ENCODE data around the gene CACNA2D3. TPM values are rescaled to one million over a fixed set of nuclear protein-coding genes. Genes with fewer than 3 reads are reported as not detected.

Gene CACNA2D3
- total and polyA plus RNA-seq, 4 donors = 0.06 to 0.37 (median 0.08) TPM; not detected in 1

GRCh38 chr3:54792584-54792983, 670.2 kb downstream of the CACNA2D3 start:
- DNase-seq (ENCODE audit: low spot score) = no peak
- H3K4me1 ChIP-seq (ENCODE audit: control insufficient read depth in 4 of 4, insufficient read depth in 4 of 4, low read length in 3 of 4) = no peaks in the 10 kb centered on the region
- no peak overlapping the region for H3K9ac ChIP-seq (ENCODE audit: low read depth in 1 of 2, low read length in 2 of 2)
- H3K4me3 ChIP-seq (ENCODE audit: low read depth in 1 of 3, low read length in 3 of 3) = no peak overlapping the region
- no peak for TF ChIP-seq TAF1 (conservative IDR thresholded peaks at IDR 0.05)
- TF ChIP-seq FOXA2 (IDR thresholded peaks at IDR 0.05) = no peak
- TF ChIP-seq GABPA (IDR thresholded peaks at IDR 0.05 in 1 of 2, conservative IDR thresholded peaks at IDR 0.05 in 1 of 2) = no peak
- TF ChIP-seq, protein P1, sequence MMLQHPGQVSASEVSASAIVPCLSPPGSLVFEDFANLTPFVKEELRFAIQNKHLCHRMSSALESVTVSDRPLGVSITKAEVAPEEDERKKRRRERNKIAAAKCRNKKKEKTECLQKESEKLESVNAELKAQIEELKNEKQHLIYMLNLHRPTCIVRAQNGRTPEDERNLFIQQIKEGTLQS (IDR thresholded peaks at IDR 0.05) = no peak
- no peak for TF ChIP-seq HNF4A (conservative IDR thresholded peaks at IDR 0.05)
- no peak for TF ChIP-seq MAX (IDR thresholded peaks at IDR 0.05)
- no peak for TF ChIP-seq NR2F2 (IDR thresholded peaks at IDR 0.05)
- no peak for TF ChIP-seq RAD21 (IDR thresholded peaks at IDR 0.05)
- TF ChIP-seq EGR1 (IDR thresholded peaks at IDR 0.05; ENCODE audit: low read depth in 2 of 2) = no peak
- TF ChIP-seq HNF4G (IDR thresholded peaks at IDR 0.05) = no peak
- TF ChIP-seq SP1 (IDR thresholded peaks at IDR 0.05) = no peak
- TF ChIP-seq RXRA (IDR thresholded peaks at IDR 0.05) = no peak
- TF ChIP-seq CTCF (IDR thresholded peaks at IDR 0.05; ENCODE audit: low read depth, low read length, missing input control) = no peak
- TF ChIP-seq YY1 (IDR thresholded peaks at IDR 0.05) = no peak
- no peak for TF ChIP-seq JUND (IDR thresholded peaks at IDR 0.05)
- no peak overlapping the region for H3K27ac ChIP-seq (ENCODE audit: low read depth in 1 of 2, low read length in 2 of 2)
- peaks cover 0 to 6% (median 3%) of the 10 kb centered on the region in 4 donors for H3K27me3 ChIP-seq (ENCODE audit: control insufficient read depth in 4 of 4, insufficient read depth in 4 of 4, low read length in 3 of 4)
- no peaks in the 10 kb centered on the region for H3K36me3 ChIP-seq (ENCODE audit: control insufficient read depth in 4 of 4, insufficient read depth in 3 of 4, low read depth in 1 of 4, low read length in 3 of 4)
- WGBS = 74% methylated on average over 4 of the region's 4 CpGs
- peaks cover 0 to 3% (median 1%) of the 10 kb centered on the region in 4 donors for H3K9me3 ChIP-seq (ENCODE audit: control insufficient read depth in 4 of 4, low read length in 3 of 4)

DNA sequence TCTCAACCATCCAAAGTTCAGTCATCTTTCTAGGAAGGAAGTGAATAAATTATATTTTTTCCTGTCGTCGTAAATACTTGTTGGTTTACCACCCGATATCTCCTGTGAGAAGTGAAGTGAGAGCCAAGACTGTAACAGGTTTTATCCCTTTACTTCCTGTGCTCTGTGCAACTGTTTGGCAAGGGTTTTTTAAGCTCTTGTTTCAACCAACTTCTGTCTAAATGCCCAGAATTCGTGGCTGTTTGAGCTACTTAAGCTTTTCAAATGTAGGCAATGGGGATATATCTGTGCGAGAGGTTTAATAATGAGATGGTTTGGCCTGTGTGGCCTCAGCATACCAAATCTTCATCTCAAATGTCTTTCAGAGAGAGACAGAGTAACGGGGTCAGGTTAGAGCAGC, 670.8 kb downstream of the CACNA2D3 start:
- peaks cover 0 to 6% (median 3%) of the 10 kb centered on the region in 4 donors for H3K27me3 ChIP-seq (ENCODE audit: control insufficient read depth in 4 of 4, insufficient read depth in 4 of 4, low read length in 3 of 4)
- H3K36me3 ChIP-seq (ENCODE audit: control insufficient read depth in 4 of 4, insufficient read depth in 3 of 4, low read depth in 1 of 4, low read length in 3 of 4) = no peaks in the 10 kb centered on the region
- 66% methylated on average over 6 of the region's 6 CpGs for WGBS
- DNase-seq (ENCODE audit: low spot score) = no peak
- no peak overlapping the region for H3K9ac ChIP-seq (ENCODE audit: low read depth in 1 of 2, low read length in 2 of 2)
- H3K27ac ChIP-seq (ENCODE audit: low read depth in 1 of 2, low read length in 2 of 2) = no peak overlapping the region
- TF ChIP-seq HNF4A (conservative IDR thresholded peaks at IDR 0.05) (no peak), RAD21 (IDR thresholded peaks at IDR 0.05) (no peak), GABPA (IDR thresholded peaks at IDR 0.05 in 1 of 2, conservative IDR thresholded peaks at IDR 0.05 in 1 of 2) (no peak), NR2F2 (IDR thresholded peaks at IDR 0.05) (no peak), YY1 (IDR thresholded peaks at IDR 0.05) (no peak), RXRA (IDR thresholded peaks at IDR 0.05) (no peak), MAX (IDR thresholded peaks at IDR 0.05) (no peak)
- H3K4me1 ChIP-seq (ENCODE audit: control insufficient read depth in 4 of 4, insufficient read depth in 4 of 4, low read length in 3 of 4) = no peaks in the 10 kb centered on the region
- peaks cover 0 to 3% (median 1%) of the 10 kb centered on the region in 4 donors for H3K9me3 ChIP-seq (ENCODE audit: control insufficient read depth in 4 of 4, low read length in 3 of 4)
- no peak overlapping the region for H3K4me3 ChIP-seq (ENCODE audit: low read depth in 1 of 3, low read length in 3 of 3)

GRCh38 chr3:54797111-54797510, 674.8 kb downstream of the CACNA2D3 start:
- TF ChIP-seq MAX (IDR thresholded peaks at IDR 0.05) (no peak), CTCF (IDR thresholded peaks at IDR 0.05; ENCODE audit: low read depth, low read length, missing input control) (no peak), HNF4G (IDR thresholded peaks at IDR 0.05) (no peak), NR2F2 (IDR thresholded peaks at IDR 0.05) (no peak), JUND (IDR thresholded peaks at IDR 0.05) (no peak), YY1 (IDR thresholded peaks at IDR 0.05) (no peak), EGR1 (IDR thresholded peaks at IDR 0.05; ENCODE audit: low read depth in 2 of 2) (no peak), HNF4A (conservative IDR thresholded peaks at IDR 0.05) (no peak), RAD21 (IDR thresholded peaks at IDR 0.05) (no peak), FOXA1 (IDR thresholded peaks at IDR 0.05) (no peak), GABPA (IDR thresholded peaks at IDR 0.05 in 1 of 2, conservative IDR thresholded peaks at IDR 0.05 in 1 of 2) (no peak), TAF1 (conservative IDR thresholded peaks at IDR 0.05) (no peak)
- TF ChIP-seq, protein P1 (IDR thresholded peaks at IDR 0.05) = no peak
- TF ChIP-seq, protein P2, sequence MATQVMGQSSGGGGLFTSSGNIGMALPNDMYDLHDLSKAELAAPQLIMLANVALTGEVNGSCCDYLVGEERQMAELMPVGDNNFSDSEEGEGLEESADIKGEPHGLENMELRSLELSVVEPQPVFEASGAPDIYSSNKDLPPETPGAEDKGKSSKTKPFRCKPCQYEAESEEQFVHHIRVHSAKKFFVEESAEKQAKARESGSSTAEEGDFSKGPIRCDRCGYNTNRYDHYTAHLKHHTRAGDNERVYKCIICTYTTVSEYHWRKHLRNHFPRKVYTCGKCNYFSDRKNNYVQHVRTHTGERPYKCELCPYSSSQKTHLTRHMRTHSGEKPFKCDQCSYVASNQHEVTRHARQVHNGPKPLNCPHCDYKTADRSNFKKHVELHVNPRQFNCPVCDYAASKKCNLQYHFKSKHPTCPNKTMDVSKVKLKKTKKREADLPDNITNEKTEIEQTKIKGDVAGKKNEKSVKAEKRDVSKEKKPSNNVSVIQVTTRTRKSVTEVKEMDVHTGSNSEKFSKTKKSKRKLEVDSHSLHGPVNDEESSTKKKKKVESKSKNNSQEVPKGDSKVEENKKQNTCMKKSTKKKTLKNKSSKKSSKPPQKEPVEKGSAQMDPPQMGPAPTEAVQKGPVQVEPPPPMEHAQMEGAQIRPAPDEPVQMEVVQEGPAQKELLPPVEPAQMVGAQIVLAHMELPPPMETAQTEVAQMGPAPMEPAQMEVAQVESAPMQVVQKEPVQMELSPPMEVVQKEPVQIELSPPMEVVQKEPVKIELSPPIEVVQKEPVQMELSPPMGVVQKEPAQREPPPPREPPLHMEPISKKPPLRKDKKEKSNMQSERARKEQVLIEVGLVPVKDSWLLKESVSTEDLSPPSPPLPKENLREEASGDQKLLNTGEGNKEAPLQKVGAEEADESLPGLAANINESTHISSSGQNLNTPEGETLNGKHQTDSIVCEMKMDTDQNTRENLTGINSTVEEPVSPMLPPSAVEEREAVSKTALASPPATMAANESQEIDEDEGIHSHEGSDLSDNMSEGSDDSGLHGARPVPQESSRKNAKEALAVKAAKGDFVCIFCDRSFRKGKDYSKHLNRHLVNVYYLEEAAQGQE (IDR thresholded peaks at IDR 0.05) = no peak
- Histone ChIP-seq H3K36me3 (ENCODE audit: control insufficient read depth in 4 of 4, insufficient read depth in 3 of 4, low read depth in 1 of 4, low read length in 3 of 4) (no peaks in the 10 kb centered on the region), H3K27ac (ENCODE audit: low read depth in 1 of 2, low read length in 2 of 2) (no peak overlapping the region), H3K4me1 (ENCODE audit: control insufficient read depth in 4 of 4, insufficient read depth in 4 of 4, low read length in 3 of 4) (no peaks in the 10 kb centered on the region), H3K9ac (ENCODE audit: low read depth in 1 of 2, low read length in 2 of 2) (no peak overlapping the region), H3K27me3 (ENCODE audit: control insufficient read depth in 4 of 4, insufficient read depth in 4 of 4, low read length in 3 of 4) (peaks cover 0 to 6% (median 4%) of the 10 kb centered on the region in 4 donors), H3K4me3 (ENCODE audit: low read depth in 1 of 3, low read length in 3 of 3) (no peak overlapping the region), H3K9me3 (ENCODE audit: control insufficient read depth in 4 of 4, low read length in 3 of 4) (peaks cover 0 to 3% (median 1%) of the 10 kb centered on the region in 4 donors)
- 67% methylated on average over 2 of the region's 2 CpGs for WGBS
- DNase-seq (ENCODE audit: low spot score) = no peak
